NB4 (cell line): ENCODE results near the gene AHSA1.
"Not testable (repeated sequence)": the region's sequence is repeated elsewhere in the genome, so short reads cannot be mapped to it uniquely, and the experiment has no call there.

Experiments used
- CTCF ChIP-seq: IDR thresholded peaks from one replicate; pipeline ENCODE4 v1.5.1; 2012; ENCODE audit warnings: low read depth, low read length
- MAX ChIP-seq: IDR thresholded peaks from 2 replicates; pipeline ENCODE4 v1.6.1; 2011; ENCODE audit warnings: low read depth, low read length
- MYC ChIP-seq: IDR thresholded peaks from 2 replicates; pipeline ENCODE4 v1.6.1; 2011; ENCODE audit warnings: low read depth, low read length
- POLR2A ChIP-seq: IDR thresholded peaks from 2 replicates; pipeline ENCODE4 v1.6.1; 2011; ENCODE audit warnings: mild to moderate bottlenecking; ENCODE audit not compliant: insufficient read length; ENCODE audit errors: extremely low read depth

GRCh38 chr14:77415403-77416030 is 42.4 kb upstream of the AHSA1 start:
- not testable (repeated sequence) for TF ChIP-seq CTCF, POLR2A, MYC, MAX
